H4 (cell line): ENCODE measurements around the gene PCED1A. TPM values are rescaled to one million over a fixed set of nuclear protein-coding genes. Genes with fewer than 3 reads are reported as not detected.
"Not testable (repeated sequence)": the region's sequence is repeated elsewhere in the genome, so short reads cannot be mapped to it uniquely, and the experiment has no call there.

Experiments
- DNase-seq: peaks from one replicate; pipeline ENCODE4 v3.0.0-alpha.2; 2015; ENCODE audit warnings: low spot score
- total RNA-seq: library from RNA; depleted of rRNA; stranded (reverse); fragments of >200 nt; shearing (Covaris generic); gene quantifications from 2 replicates; pipeline ENCODE4 v1.2.3, GENCODE V29; 2014

Gene PCED1A
- total RNA-seq, 1 experiment from 2014 or later: 10.9 TPM

DNA sequence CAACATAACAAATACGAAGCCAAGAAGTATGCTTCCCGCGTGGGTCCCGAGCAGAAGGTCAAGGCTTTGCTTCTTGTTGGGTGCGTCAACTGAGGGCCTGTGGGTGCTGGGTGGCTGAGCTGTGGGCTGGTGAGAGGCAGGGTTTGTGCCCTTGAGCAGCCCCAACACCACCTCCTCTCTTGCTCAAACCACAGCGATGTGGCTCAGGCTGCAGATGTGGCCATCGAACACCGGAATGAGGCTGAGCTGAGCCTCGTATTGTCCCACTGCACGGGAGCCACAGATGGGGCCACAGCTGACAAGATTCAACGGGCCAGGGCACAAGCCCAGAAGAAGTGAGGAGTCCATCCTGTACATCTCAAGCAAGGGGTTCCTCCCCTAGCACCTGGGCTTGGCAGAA lies 25.8 kb upstream of the PCED1A start:
- no peak for DNase-seq

DNA sequence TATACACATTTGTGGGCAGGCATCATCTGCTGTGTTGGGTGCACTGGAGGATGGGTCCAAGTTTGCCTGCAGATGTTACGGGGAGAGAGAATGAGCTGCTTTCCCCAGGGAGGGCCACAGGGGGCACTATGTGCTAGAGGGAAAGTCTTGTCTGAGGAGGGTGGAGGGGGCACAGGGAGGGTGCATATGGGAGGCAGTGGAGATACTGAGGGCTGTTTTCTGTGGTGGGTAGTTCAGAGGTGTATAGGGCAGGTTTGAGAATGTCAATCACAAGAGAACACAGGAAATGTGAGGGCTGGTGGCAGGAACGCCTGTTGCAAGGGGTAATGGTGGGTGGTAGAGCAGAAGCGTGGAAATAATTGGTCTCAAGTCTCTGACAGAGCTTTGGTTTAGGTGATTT lies 25.2 kb upstream of the PCED1A start:
- no peak for DNase-seq

DNA sequence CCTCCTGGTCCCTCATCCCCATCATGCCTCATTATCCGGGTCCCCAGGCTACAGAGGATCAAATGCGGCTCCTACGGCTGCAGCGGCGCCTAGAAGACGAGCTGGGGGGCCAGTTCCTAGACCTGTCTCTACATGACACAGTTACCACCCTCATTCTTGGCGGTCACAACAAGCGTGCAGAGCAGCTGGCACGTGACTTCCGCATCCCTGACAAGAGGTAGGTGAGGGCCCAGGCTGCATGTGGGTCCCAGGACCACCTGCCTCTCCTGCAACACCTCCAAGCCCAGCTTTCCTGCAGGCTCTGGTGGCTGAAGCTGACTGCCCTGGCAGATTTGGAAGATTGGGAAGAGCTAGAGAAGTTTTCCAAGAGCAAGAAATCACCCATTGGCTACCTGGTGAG lies 24.6 kb upstream of the PCED1A start:
- DNase-seq: no peak

DNA sequence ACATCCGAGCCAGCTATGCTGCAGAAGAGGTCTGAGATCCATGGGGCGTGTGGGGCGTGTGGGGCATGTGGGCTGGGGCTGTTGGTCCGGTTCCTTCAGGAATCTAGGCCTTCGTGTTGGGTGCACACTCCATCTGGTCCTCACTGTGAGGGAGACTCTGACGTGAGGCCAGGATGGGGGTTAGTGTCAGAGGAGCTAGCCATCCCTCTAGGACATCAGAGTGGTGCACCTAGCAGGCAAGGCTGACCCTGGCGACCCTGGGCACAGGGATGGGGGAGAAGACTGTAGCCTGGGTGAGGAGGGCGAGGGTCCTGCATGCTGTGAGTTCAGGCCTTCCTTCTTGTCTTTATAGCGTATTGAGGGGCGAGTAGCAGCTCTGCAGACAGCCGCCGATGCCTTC lies 24.2 kb upstream of the PCED1A start:
- no peak for DNase-seq

DNA sequence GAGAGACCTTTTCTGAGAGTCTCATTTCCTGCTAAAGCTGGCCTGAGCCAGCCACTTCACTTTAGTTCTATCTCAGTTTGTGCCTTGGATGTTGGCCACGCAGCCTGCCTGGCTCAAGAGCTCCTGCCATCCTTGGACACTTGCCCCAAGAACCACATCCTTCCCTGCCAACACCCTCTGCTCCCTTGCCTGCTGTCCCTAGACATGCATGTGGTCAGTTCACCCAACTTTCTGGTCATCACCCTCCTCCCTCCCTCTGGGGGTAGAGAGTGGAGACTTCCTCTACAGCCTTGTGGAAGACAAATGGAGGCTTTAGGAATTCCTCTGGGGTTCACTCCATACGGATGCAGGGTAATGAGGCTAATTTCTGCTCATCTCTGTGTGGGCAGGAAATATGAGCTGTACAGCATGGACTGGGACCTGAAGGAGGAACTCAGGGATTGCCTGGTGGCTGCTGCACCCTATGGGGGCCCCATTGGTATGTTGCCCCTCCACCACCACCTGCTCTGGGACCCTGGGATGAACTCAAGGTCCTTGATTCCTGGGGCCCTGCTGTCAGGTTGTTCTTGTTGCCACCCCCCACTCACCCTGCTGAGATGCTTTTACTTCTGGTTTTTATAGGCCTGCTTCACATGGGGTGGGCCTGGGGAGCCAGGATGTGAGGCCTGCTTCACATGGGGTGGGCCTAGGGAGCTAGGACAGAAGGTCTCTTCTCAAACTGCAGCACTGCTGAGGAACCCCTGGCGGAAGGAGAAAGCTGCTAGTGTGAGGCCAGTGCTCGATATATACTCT lies 19.1 kb upstream of the PCED1A start:
- DNase-seq: no peak

DNA sequence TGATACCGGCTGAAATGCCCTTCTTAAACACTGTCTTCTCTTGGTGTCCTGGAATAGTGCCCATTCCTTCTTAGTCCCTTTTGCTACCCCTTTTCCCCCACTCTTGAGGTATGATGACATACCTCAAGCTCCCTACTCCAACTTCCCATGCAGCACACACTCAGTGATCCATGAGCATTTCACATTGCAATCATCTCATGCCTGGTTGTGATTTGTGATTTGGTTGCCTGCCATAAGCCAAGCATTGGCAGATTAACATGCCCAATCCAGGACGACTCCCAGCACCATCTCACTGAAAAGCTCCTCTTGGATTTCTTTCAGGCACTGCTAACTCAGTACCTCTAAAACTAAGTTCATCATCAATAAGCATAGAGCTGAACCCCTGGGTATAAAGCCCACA lies 18.1 kb upstream of the PCED1A start:
- no peak for DNase-seq

DNA sequence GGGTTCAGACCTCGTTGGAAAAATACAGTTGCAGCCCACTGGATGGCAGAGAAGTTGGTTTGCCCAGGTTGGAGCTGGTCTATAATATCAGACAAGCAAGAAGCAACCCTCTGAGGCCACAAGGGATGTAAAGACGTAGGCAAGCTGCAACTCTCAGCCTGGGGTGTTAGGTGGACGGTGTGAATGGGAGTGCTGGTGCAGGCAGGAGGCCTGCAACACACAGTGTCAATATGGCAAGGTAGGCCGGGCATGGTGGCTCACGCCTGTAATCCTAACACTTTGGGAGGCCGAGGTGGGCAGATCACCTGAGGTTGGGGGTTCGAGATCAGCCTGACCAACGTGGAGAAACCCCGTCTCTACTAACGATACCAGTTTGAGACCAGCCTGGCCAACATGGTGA lies 10.6 kb upstream of the PCED1A start:
- no peak for DNase-seq

DNA sequence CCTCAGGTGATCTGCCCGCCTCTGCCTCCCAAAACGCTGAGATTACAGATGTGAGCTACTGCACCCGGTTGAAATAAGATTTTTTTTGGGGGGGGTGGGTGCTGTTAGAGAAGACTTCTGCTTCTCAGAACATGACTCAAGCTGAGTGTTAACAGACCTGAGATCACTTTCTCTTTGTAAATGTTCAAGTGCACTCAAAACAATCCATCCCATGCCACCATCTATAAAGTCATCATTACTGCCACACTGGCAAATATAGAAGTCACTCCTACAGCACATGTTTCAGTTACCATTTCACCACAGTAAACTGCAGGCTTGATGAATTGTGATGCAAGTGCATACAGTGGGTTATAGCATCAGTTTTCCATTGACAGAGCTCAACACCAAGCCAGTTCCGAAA lies 9.1 kb upstream of the PCED1A start:
- no peak for DNase-seq

DNA sequence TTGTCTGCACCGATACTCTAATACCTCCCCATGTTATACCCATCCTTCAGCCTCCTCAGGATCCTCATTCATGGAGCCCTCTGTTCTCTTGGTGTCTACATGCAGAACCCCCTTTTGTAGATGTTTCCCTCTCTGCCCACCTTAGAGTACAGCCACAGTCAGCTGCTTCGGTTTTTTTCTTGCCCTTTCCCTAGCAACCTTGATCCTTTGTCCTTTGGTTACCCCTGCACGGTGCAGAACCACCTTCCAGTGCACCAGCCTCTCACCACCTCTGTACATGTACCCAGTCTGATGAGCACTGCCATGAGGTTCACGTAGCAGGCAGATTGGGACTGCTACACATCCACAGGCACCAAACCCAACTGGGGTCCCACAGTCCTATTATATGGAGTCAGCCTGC lies 7.3 kb upstream of the PCED1A start:
- no peak for DNase-seq

DNA sequence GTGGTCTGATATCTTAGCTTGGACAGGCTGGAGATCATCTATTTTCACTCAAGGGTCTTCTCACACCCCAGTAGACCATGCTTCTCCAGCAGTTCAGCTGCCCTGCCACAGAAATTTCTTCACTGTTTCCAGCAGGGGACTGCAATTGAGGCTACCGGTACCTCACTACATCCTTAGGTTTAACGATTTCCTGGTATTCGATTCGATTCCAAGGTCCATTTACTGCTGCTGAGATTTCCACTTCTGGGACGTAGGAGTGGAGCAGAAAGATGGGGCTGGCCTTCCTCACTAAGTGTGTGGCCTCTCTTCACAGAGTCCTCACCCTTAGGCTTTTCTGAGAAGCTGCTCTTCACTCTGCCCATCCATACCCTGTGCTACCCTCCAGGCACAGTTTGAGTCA lies 6.2 kb upstream of the PCED1A start:
- DNase-seq: no peak

DNA sequence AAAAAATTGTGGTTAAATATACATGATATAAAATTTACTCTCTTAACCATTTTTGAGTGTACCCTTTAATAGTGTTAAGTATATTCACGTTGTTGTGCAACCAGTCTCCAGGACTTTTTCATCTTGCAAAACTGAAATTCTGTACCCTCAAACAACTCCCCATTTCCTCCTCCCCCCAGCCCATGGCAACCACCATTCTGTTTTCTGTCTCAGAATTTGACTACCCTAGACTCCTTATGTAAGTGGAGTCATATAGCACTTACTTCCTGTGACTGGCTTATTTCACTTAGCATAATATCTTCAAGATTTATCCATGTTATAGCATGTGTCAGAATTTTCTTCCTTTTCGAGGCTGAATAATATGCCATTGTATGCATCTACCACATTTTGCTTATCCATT lies 5.2 kb upstream of the PCED1A start:
- no peak for DNase-seq

DNA sequence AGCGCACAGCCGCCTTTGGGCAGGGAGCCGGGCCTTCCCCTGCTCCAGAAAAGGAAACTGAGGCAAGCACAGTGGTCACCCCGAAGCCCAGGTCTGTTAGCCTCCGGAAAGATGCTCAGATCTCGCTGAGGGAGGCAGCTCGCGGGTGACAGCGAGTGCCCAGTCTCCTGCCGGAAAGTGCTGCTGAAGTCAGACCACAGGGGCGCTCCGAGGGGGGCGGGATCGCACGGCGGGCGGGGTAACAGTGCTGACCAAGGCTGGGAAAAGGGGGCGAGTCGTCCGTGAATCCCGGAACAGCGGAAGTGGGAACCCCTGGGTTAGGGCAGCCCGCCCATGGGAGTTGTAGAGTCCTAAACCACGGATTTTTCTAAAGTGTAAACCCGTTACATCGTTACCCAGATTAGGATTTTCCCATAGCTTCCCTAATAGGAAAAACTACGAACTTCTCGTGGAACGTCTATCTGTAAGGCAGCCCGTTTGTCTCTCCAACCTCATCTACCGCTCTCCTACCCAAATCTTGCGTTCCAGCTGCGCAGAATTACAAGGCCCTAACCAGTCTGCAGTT lies 594 bp upstream of the PCED1A start:
- peak; percentile 31 for DNase-seq

DNA sequence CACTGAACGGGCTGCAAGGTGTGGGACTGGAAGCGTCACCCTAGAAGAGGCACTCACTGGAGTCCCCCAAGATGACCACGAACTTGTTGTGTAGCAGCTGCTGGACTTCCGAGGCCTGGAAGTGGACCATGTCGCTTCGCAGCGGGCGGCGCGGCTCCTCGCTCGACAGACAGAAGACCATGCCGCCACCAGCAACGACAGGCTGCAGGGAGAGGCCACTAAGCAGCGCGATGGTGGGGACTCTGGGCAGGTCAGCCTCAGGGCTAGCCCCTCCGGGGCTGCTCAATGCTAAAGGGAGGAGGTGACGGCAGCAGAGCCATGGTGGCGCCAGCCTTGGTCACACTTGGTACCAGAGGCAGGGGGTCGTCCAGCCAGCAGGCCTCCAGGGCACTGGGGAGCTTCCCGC lies 720 bp downstream of the PCED1A start:
- DNase-seq: no peak

DNA sequence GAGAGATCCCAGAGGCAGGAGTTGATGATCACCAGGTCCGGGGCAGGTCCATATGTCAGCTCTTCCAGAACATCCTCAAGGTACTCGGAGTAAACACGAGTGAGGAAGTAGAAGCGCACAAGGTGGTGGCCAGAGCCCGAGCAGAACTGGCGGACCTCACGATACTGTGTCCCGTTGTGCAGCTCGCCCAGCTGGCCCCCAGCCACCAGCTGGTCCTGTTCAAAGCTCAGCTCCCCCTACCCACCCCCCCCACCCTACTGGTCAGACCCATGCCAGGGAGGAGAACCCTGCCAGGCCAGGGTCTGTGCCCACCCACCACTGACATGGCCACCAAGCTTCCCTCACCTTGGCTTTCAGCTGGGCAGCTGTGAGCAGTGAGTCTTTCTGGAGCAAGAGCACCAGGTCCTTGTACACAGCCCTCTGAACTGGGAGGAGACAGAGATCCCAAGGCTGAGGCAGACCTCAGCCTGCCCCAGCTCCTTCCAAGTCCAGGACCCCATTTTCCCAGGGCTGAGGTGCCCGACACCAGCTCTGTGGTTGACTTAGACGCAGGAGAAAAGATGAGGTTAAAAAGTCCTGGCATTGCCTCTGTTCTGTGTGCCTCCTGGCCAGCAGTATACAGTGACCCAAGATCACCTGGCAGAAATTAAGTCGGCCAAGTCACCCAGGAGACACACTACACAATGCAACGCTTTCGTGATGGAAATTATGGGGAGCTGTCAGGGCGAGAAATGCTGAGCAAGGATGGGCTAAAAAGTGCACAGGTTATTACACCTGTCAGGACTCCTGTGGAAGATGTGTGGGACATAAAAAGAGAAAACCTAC lies 1.4 kb downstream of the PCED1A start:
- DNase-seq: no peak

DNA sequence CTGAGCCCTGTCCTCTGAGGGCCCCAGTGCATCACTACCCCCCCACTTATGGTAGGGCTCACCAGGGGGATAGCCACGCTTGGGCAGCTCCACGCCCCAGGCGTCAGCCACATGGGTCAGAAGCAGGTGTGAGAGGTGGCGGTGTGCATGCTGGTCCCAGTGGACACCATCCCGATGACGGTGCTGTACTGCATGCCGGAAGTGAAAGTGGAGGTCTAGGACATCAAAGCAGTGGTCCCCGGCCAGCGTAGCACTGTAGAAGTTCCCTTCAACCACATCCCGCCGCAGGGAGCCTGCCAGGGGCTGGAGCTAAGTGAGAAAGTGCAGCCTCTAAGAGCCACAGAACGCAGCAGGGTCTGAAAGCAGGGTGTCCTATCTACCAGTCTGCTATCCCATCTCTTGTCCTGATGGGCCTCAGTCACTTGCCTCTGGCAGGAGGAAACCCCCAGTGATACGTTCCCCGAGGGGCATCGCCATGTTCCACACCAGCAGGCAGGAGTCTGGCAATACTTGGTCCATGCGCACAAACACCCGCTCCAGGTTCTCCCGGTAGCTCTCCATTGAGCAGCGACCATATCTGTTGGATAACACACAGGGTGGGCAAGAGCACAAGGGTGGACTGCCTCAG lies 2.2 kb downstream of the PCED1A start:
- no peak for DNase-seq

DNA sequence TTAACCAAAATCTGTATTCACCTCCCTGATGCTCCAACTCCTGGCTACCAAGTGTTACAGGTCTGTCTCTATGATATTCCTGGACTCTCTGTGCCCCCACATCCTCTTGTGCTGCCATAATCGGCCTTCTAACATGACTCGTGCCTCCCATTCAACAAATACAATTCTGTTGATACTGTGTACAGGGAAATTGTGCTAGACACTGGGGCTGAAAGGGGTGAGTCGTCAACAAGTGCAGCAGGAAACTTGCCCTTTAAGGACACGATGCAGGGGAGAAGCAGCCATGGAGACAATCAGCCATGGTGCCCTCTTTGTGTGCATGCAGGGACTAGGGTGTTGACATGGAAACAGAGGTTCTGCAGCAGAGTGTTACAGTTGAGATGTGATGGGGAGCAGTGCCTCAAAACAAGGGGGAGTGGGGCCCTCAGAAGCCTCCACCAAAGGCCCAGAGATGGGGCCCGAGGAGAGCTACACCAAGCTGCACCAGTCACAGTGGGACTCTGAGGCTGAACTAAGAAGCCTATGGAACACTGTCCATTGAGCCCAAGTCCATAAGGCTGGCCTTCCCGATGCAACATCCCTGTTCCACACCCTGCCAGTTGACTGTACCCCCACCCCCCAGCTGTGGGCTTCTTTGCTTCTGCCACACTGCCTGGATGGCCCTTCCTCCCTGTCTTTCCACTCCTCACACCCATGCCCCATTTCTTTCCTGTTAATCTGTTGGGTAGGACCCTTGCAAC lies 3.1 kb downstream of the PCED1A start:
- no peak for DNase-seq

DNA sequence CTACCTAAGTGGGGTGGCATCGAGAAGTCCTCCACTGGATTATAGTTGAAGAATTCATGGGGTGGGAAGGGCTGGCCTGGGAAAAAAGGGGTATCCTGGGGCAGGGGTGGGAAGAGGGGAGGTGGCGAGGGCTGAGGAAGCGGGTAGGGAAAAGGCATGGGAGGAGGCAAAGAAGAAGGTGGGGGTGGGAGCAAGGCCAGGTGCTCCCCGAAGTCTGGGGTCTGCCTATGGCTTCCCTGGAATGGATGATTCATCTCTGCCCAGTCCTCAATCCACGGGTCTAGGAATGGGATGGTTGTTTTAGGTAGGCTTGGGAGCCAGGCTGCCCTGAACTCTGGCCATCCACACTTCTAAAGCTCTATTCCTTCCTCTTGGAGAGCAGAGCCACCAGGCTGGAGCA lies 4.4 kb downstream of the PCED1A start:
- no peak for DNase-seq

DNA sequence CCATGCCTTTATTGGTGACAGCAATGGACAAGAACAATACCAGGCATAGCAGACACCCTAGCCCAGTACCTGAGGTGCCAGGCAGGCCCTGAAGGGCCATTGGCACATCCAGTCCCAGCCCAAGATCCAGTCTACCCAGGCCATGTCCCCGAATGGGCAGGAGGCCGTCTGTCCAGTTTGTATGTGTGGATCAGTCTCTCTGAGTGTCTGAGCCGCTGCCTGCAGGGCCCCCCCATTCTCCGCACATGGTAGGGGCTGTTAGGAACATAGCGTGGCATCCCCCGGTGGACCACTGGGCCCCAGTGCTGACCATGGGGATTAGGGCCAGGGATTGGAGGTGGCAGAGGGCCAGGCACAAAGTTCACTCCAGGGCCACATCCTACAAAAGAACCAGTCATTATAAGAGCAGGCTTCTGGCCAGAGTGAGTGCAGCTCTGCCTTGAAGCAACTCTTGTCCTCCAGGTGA lies 5.1 kb downstream of the PCED1A start:
- no peak for DNase-seq

DNA sequence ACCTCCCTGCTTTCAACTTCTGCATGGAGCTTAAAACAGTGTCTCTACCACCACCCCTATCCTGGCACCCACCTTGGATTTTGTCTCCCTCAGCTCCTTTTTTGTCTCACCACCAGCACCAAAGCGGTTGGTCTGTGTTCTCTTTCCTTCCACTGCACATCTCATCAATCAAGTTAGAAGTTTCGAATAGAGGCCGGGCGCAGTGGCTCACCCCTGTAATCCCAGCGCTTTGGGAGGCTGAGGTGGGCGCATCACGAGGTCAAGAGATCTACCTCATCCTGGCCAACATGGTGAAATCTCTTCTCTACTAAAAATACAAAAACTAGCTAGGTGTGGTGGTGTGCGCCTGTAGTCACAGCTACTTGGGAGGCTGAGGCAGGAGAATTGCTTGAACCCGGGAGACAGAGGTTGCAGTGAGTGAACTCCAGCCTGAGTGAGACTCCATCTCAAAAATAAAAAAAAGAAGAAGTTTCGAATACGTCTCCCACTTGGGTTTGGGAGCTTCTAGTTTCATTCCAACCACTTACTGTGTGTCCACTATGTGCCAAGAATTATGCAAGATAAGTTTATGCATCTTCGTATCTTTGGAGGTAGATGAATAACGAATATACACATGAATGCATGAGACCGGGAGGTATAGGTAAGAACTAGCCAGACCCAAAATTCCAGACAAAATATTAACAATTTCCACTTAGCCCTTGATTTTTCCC lies 5.9 kb downstream of the PCED1A start:
- no peak for DNase-seq

DNA sequence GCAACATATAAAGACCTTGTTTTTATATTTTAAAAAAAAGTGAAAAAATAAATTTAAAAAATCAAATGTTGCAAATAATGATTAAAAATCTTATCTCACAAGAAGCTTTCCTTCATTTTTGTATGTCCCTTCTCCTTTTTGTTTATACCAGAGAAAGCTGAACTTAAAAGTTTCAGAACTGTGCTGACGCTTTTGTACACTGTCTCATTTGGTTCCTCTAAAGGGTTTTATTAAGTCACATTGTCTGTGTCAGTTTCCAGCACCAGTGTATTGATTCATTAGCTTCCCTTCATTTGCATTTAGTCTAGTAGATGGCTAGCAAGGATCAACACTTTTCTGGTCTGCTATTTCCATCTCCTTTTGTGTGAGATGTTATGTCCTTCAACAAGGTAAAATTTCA lies 6.7 kb downstream of the PCED1A start:
- DNase-seq: no peak

DNA sequence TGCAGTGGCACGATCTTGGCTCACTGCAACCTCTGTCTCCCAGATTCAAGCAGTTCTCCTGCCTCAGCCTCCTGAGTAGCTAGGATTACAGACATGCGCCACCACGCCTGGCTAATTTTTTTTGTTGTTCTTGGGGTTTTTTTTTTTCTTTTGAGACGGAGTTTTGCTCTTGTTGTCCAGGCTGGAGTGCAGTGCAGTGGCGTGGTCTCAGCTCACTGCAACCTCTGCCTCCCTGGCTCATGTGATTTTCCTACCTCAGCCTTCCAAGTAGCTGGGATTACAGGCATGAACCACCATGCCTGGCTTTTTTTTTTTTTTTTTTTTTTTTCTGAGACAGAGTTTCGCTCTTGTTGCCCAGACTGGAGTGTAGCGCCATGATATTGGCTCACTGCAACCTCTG lies 9.2 kb downstream of the PCED1A start:
- DNase-seq: not testable (repeated sequence)
